Neuronal stem cell (in vitro differentiated cells): ENCODE results near the gene EXOC8.

ENCODE experiments used
- DNase-seq: peaks from one replicate; pipeline ENCODE4 v3.0.0-alpha.2; 2013; ENCODE audit warnings: low spot score
- H2AFZ ChIP-seq: one replicate; pipeline ENCODE4 v1.6.1; 2013; ENCODE audit warnings: mild to moderate bottlenecking, low read length, inconsistent platforms
- H2AK5ac ChIP-seq: 2 replicates; pipeline ENCODE4 v1.6.1; 2013; ENCODE audit warnings: low read depth, mild to moderate bottlenecking, inconsistent platforms, low read length, moderate library complexity, mixed read lengths
- H2BK120ac ChIP-seq: 2 replicates; pipeline ENCODE4 v1.6.1; 2013; ENCODE audit warnings: low read depth, mild to moderate bottlenecking, inconsistent platforms, low read length, moderate library complexity, mixed read lengths
- H2BK12ac ChIP-seq: one replicate; pipeline ENCODE4 v1.6.1; 2013; ENCODE audit warnings: low read length, inconsistent platforms
- H2BK15ac ChIP-seq: 2 replicates; pipeline ENCODE4 v1.6.1; 2013; ENCODE audit warnings: mild to moderate bottlenecking, low read length, inconsistent platforms, mixed read lengths
- H2BK5ac ChIP-seq: one replicate; pipeline ENCODE4 v1.6.1; 2013; ENCODE audit warnings: inconsistent platforms, mild to moderate bottlenecking, low read length, moderate library complexity
- H3K14ac ChIP-seq: one replicate; pipeline ENCODE4 v1.6.1; 2013; ENCODE audit warnings: low read length, inconsistent platforms
- H3K18ac ChIP-seq: 2 replicates; pipeline ENCODE4 v1.6.1; 2013; ENCODE audit warnings: low read length, inconsistent platforms
- H3K23ac ChIP-seq: 2 replicates; pipeline ENCODE4 v1.6.1; 2013; ENCODE audit warnings: low read depth, mild to moderate bottlenecking, mixed read lengths, low read length, inconsistent platforms; ENCODE audit not compliant: poor library complexity
- H3K27ac ChIP-seq: replicated peaks from 3 replicates; pipeline ENCODE4 v1.5.1; 2013; ENCODE audit warnings: low read length, inconsistent platforms
- H3K27me3 ChIP-seq, 3 experiments: 2 replicates each; pipeline ENCODE4 v1.6.1; 2013; ENCODE audit warnings: low read length in 3 of 3, mild to moderate bottlenecking in 2 of 3, inconsistent platforms in 1 of 3, low read depth in 1 of 3, mixed read lengths in 1 of 3, moderate library complexity in 1 of 3; ENCODE audit not compliant: control insufficient read depth in 3 of 3, insufficient read depth in 3 of 3
- H3K36me3 ChIP-seq, 2 donors: replicated peaks in 1 of 2; 2 replicates each; pipeline ENCODE4 v1.6.1; 2013; ENCODE audit warnings: low read length in 2 of 2; ENCODE audit not compliant: control insufficient read depth in 2 of 2, insufficient read depth in 2 of 2
- H3K4ac ChIP-seq: 2 replicates; pipeline ENCODE4 v1.6.1; 2013; ENCODE audit warnings: inconsistent platforms, mild to moderate bottlenecking, low read length, moderate library complexity
- H3K4me1 ChIP-seq, 2 donors: 1 replicate in 1 of 2; 2 replicates in 1 of 2; pipeline ENCODE4 v1.6.1; 2013; ENCODE audit warnings: low read length in 2 of 2, low read depth in 1 of 2; ENCODE audit not compliant: control insufficient read depth in 2 of 2, insufficient read depth in 1 of 2
- H3K4me2 ChIP-seq: one replicate; pipeline ENCODE4 v1.6.1; 2013; ENCODE audit warnings: mild to moderate bottlenecking, low read length, inconsistent platforms; ENCODE audit not compliant: insufficient read depth, poor library complexity, severe bottlenecking
- H3K4me3 ChIP-seq, 2 donors: 2 replicates each; pipeline ENCODE4 v1.5.1; 2013; ENCODE audit warnings: low read length in 2 of 2, mild to moderate bottlenecking in 2 of 2, inconsistent platforms in 1 of 2, moderate library complexity in 1 of 2
- H3K79me1 ChIP-seq: one replicate; pipeline ENCODE4 v1.6.1; 2013; ENCODE audit warnings: low read depth, mild to moderate bottlenecking, inconsistent platforms, low read length, moderate library complexity
- H3K9ac ChIP-seq: one replicate; pipeline ENCODE4 v1.6.1; 2013; ENCODE audit warnings: mild to moderate bottlenecking, low read depth, low read length, inconsistent platforms; ENCODE audit not compliant: poor library complexity
- H3K9me3 ChIP-seq, 2 donors: replicated peaks in 1 of 2; 2 replicates each; pipeline versions ENCODE3 to v1.6.1; 2013; ENCODE audit warnings: low read length in 2 of 2, mild to moderate bottlenecking in 2 of 2, inconsistent platforms in 1 of 2, low read depth in 1 of 2, mixed read lengths in 1 of 2, moderate library complexity in 1 of 2; ENCODE audit not compliant: control insufficient read depth in 2 of 2, insufficient read depth in 1 of 2
- H4K8ac ChIP-seq: one replicate; pipeline ENCODE4 v1.6.1; 2013; ENCODE audit warnings: low read depth, mild to moderate bottlenecking, inconsistent platforms, low read length, moderate library complexity
- H4K91ac ChIP-seq: one replicate; pipeline ENCODE4 v1.6.1; 2013; ENCODE audit warnings: low read length, low read depth, mild to moderate bottlenecking, inconsistent platforms; ENCODE audit not compliant: poor library complexity
- WGBS, 2 donors: extraction: QIAGEN DNeasy Blood & Tissue Kit; methylation state at CpG; one replicate each; pipeline ENCODE4 v1.1.7; 2013; ENCODE audit warnings: missing lambda C conversion rate in 2 of 2, mixed read lengths in 1 of 2; ENCODE audit not compliant: insufficient read length in 2 of 2, insufficient replicate concordance in 1 of 2; ENCODE audit errors: extremely low coverage in 2 of 2; 5-methylcytosine and 5-hydroxymethylcytosine counted together

Gene EXOC8

DNA sequence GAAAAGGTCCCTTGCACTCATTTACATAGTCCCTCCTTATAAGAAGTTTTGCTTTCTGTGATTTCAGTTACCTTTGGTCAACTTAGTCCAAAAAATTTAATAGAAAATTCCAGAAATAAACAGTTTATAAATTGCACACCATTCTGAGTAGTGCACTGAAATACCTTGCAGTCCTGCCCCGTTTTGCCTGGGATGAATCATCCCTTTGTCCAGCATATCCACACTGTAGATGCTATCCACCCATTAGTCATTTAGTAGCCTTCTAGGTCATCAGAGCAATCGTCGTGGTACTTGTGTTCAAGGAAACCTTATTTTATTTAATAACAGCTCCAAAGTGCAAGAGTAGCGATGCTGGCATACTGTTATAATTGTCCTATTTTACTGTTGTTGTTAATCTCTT lies 38.4 kb upstream of the EXOC8 start:
- Histone ChIP-seq H2BK15ac (no peak overlapping the region), H3K18ac (no peak overlapping the region), H3K27me3 (no peaks in the 10 kb centered on the region), H4K91ac (no peak overlapping the region), H3K4ac (no peak overlapping the region), H3K23ac (no peak overlapping the region), H3K4me2 (no peak overlapping the region), H3K4me3 (no peak overlapping the region), H3K36me3 (peaks cover 0 to 7% of the 10 kb centered on the region in 2 donors), H2BK12ac (no peak overlapping the region), H3K9ac (no peak overlapping the region), H4K8ac (no peak overlapping the region), H3K4me1 (peaks cover 0 to 3% of the 10 kb centered on the region in 2 donors), H3K27ac (no peak overlapping the region), H3K9me3 (no peaks in the 10 kb centered on the region), H2AFZ (no peak overlapping the region), H3K14ac (no peak overlapping the region), H2BK120ac (no peak overlapping the region), H2BK5ac (no peak overlapping the region), H2AK5ac (no peak overlapping the region), H3K79me1 (no peaks in the 10 kb centered on the region)
- no peak for DNase-seq
- no CpG with 5 or more reads among the region's 4 CpGs for WGBS, 2 donors

DNA sequence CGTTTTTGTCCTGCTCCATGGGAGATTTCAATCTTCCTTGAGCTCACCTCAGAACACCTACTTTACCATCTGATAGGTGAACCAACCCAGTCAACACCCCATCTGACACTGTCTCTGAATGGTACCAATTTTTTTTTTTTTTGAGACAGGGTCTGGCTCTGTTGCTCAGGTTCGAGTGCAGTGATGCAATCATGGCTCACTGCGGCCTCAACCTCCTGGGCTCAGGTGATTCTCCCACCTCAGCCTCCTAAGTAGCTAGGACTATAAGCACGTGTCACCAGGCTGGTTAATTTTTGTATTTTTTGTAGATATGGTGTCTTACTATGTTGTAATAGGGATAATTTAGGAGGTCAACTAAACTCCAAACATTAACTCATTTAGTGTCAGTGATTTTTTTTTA lies 36.7 kb upstream of the EXOC8 start:
- Histone ChIP-seq H3K4me1 (peaks cover 2 to 5% of the 10 kb centered on the region in 2 donors), H3K4me3 (no peak overlapping the region)

GRCh38 chr1:231372501-231372900 lies 34.8 kb upstream of the EXOC8 start:
- no peak overlapping the region for H3K14ac ChIP-seq
- H2AFZ ChIP-seq = no peak overlapping the region
- H4K91ac ChIP-seq = no peak overlapping the region
- H3K4ac ChIP-seq = no peak overlapping the region
- no peak overlapping the region for H3K4me2 ChIP-seq
- H2BK12ac ChIP-seq = no peak overlapping the region
- H3K27me3 ChIP-seq = no peaks in the 10 kb centered on the region
- no peak overlapping the region for H2BK120ac ChIP-seq
- H4K8ac ChIP-seq = no peak overlapping the region
- H3K36me3 ChIP-seq = peaks cover 0 to 27% of the 10 kb centered on the region in 2 donors
- H3K18ac ChIP-seq = no peak overlapping the region
- H3K27ac ChIP-seq = no peak overlapping the region
- no peak overlapping the region for H2AK5ac ChIP-seq
- no peak overlapping the region for H3K9ac ChIP-seq
- H3K4me1 ChIP-seq = peaks cover 3 to 6% of the 10 kb centered on the region in 2 donors
- H2BK5ac ChIP-seq = no peak overlapping the region
- no peaks in the 10 kb centered on the region for H3K9me3 ChIP-seq
- no peaks in the 10 kb centered on the region for H3K79me1 ChIP-seq
- H3K4me3 ChIP-seq = no peak overlapping the region
- no peak overlapping the region for H2BK15ac ChIP-seq
- no peak overlapping the region for H3K23ac ChIP-seq
- DNase-seq = no peak

More for the DNA sequence above, 36.7 kb upstream of the EXOC8 start:
- H3K36me3 ChIP-seq = peaks cover 0 to 9% of the 10 kb centered on the region in 2 donors
- no peak overlapping the region for H3K23ac ChIP-seq
- no peak overlapping the region for H2BK12ac ChIP-seq
- H3K4ac ChIP-seq = no peak overlapping the region
- no peak overlapping the region for H2BK15ac ChIP-seq
- H3K4me2 ChIP-seq = no peak overlapping the region
- H4K91ac ChIP-seq = no peak overlapping the region
- H3K27me3 ChIP-seq = no peaks in the 10 kb centered on the region
- no peak overlapping the region for H2AK5ac ChIP-seq
- H3K14ac ChIP-seq = no peak overlapping the region
- no peak overlapping the region for H3K18ac ChIP-seq
- H2AFZ ChIP-seq = no peak overlapping the region
- no peak overlapping the region for H3K27ac ChIP-seq
- no peaks in the 10 kb centered on the region for H3K9me3 ChIP-seq
- WGBS, 2 donors = no CpG with 5 or more reads among the region's 4 CpGs
- H3K9ac ChIP-seq = no peak overlapping the region
- no peaks in the 10 kb centered on the region for H3K79me1 ChIP-seq
- no peak for DNase-seq
- no peak overlapping the region for H2BK5ac ChIP-seq
- no peak overlapping the region for H4K8ac ChIP-seq
- H2BK120ac ChIP-seq = no peak overlapping the region

DNA sequence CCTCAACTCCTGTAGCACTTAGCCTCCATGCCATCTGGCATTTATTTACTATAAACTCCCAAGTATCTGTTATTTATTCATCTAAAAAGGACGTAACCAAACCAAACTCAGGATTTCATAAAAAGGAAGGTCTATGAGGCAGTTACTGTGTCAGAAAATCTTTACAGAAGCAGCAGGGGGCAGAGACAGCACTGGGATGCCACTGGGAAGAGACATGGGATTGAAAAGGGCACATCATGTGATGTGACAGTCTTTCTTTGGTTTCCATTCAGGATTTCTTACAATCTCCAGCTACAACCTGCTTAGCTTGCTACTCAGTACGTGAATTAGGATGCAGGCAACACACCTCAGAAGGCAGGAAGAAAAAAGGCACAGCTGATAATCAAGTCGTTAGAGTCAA lies 31.6 kb upstream of the EXOC8 start:
- no peak for DNase-seq
- peaks cover 0 to 55% of the 10 kb centered on the region in 2 donors for H3K36me3 ChIP-seq
- no peak overlapping the region for H2BK5ac ChIP-seq
- H3K79me1 ChIP-seq = no peaks in the 10 kb centered on the region
- no peaks in the 10 kb centered on the region for H3K9me3 ChIP-seq
- no peak overlapping the region for H3K14ac ChIP-seq
- H3K9ac ChIP-seq = no peak overlapping the region
- H2BK12ac ChIP-seq = no peak overlapping the region
- no peak overlapping the region for H2BK120ac ChIP-seq
- no peak overlapping the region for H2BK15ac ChIP-seq
- no peak overlapping the region for H4K8ac ChIP-seq
- no peak overlapping the region for H3K4ac ChIP-seq
- no peak overlapping the region for H4K91ac ChIP-seq
- no peak overlapping the region for H3K4me3 ChIP-seq
- H3K4me1 ChIP-seq = peaks cover 3 to 4% of the 10 kb centered on the region in 2 donors
- H3K18ac ChIP-seq = no peak overlapping the region
- no CpG with 5 or more reads among the region's 3 CpGs for WGBS, 2 donors
- H3K27me3 ChIP-seq = no peaks in the 10 kb centered on the region
- no peak overlapping the region for H2AFZ ChIP-seq
- no peak overlapping the region for H2AK5ac ChIP-seq
- no peak overlapping the region for H3K23ac ChIP-seq
- H3K4me2 ChIP-seq = no peak overlapping the region
- no peak overlapping the region for H3K27ac ChIP-seq
